HG02763 (cell line): ENCODE data around the gene ZNF311.

Experiments used
- ATAC-seq: cut with Tn5 transposase; IDR thresholded peaks from one replicate; pipeline ENCODE4 v1.9.1; 2021; ENCODE audit warnings: mild to moderate bottlenecking, moderate library complexity; ENCODE audit not compliant: unreplicated experiment

The ZNF311 gene

DNA sequence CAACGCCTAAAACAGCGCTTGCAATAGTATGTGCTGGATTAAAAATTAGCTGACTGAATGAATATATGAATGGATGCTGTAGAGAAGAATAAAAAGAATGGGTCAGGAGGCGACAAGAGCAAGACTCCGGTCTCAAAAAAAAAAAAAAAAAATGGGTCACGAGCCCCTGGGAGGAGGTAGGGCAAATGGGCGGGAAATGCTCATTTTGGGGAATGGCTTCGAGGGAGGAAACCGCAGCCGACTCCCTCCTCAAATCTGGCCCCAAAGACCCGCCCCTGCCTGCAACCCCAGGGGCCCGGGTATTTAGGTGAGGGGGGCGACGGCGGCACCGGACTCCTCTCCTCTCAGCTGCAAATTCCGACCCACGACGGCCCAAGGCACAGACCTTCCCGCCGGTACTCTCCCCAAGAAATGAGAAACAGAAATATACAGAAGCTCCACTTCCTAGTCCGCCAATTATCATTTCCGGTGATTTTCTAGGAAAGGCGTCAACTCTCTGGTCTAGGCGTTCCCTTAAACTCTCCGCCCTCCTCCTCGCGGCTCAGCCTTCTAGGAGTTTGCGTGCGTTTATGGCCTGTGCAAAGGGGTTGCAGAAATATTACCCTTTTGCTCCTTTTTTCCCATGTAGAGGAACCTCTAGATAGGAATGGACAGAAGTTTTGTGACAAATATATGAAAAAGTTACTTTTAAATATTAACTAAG, at the start of gene ZNF311:
Gene ZNF311 (minus strand): TSS at position 133 of the 703 bp plus-strand sequence. CDS start 1,361 bp downstream, outside the sequence.
- no peak for ATAC-seq

DNA sequence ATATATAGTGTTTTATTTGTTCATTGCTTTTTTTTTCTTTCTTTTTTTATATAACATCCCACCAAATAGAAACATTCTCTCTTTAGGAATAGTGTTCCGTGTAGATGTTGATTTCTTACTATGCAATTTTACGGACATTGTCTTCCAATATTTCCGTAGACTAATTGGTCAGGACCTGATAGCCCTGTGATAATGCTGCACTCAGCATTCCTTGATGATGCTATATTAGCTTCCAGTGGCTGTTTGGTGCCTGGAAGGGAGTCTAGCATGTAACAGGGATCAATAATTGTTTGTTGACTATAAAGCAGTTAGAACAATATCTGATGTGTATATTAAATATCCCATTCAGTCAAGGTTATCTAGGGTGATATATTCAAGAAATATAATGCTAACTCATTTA, 46.6 kb upstream of the ZNF311 start:
- ATAC-seq = no peak

DNA sequence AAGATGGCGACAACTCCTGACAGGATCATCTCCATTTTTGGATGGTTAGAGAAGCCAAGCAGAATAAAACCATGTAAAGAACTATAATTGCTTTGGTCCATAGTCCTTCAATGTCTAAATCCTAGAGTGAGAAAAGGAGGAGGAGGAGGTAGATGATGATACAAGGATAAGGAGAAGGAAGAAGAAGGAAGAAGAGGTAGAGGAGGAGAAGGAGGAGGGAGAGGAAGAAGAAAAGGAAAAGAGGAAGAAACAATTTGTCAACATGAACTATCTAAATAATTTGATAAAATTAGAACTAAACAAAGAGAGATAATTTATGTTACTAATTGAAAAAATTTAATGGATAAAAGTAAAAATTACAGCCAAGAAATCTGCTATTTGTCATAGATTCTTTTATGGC, 40.0 kb upstream of the ZNF311 start, which contains the start of gene OR2W1:
Gene OR2W1 (minus strand): TSS at position 101 of the 400 bp plus-strand sequence. CDS start 0 bp downstream, at position 101.
- ATAC-seq = no peak

DNA sequence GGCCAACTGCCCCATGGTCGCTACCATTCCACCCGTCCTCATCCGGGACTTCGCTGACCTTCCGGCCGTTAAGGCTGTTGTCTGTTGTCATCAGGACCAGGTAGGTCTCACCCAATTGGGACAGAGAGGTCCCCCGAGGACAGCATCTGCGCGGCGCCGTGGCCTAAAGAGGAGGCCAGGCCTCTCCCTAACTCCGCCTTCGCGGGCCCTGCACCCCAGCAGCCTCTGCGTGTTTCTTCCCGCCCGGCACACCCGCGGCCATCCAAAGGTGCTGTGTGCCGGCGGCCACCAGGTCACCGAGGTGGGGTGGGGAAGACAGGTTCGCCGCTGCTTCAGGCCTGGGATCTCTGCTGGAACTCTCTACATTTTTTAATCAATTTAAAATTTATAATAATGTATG, 30.8 kb upstream of the ZNF311 start:
- ATAC-seq = no peak

DNA sequence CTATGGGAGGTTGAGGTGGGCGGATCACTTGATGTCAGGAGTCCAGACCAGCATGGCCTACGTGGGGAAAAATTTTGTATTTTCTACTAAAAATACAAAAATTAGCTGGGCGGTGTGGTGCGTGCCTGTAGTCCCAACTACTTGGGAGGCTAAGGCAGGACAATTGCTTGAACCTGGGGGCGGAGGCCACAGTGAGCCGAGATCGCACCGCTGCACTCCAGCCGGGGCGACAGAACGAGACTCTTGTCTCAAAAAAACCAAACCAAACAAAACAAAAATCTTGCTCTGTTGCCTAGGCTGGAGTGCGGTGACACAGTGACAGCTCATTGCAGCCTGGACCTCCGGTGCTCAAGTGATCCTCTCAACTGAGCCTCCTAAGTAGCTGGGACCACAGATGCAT, 23.7 kb upstream of the ZNF311 start:
- ATAC-seq = no peak

DNA sequence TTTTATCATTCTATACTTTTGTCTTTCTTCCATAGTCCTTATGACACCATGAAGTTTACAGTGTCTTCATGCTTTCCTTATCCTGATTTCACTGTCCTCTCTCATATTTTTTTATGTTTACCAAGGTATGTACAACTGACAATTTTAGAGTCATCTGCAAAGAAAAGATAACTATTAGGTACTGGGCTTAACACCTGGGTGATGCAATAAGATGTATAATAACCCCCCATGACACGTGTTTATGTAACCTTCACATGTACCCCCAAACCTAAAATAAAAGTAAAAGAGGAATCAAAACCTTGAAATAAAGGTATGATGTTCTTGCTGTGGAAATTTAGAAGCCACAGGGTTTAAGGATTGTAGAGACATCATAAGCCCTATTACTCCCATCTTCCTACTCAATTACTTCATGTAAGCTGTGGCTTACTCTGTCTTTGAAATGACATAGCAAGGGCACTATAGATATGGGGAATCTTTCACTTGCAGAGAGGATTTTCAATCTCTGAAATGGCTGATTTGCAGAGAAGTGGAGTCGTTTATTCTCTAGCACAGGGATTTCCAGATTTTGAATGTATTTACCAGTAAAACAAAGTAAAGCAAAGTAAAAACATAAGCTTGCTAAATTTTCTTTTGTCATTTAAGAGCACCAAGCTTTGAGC, 20.9 kb upstream of the ZNF311 start:
- ATAC-seq = no peak

DNA sequence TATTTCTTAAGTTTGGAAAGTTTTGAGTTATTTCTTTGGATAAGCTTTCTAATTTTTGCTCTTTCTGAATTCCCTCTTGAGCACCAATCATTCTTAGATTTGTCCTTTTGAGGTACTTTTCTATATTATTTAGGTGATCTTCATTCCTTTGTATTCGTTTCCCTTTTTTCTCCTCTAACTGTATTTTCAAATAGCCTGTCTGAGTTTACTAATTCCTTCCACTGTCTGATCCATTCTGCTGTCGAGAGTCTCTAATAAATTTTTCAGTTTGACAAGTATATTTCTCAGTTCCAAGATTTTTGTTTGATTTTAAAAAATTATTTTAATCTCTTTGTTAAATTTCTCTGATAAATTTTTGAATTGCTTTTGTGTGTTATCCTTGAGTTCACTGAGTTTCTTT, 16.3 kb upstream of the ZNF311 start:
- ATAC-seq = no peak

DNA sequence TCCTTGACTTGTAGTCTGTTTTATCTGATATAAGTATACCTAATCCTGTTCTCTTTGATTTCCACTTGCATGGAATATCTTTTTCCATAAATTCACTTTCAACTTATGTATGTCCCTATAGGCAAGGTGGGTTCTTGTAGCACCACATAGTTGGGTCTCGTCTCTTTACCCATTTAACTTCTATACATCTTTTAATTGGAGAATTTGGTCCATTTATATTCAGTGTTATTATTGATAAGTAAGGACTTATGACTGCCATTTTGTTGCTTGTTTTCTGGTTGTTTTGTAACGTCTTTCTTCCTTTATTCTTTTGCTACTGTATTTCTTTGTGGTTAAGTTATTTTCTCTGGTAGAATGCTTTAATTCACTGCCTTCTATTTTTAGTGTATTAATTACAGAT, 14.5 kb upstream of the ZNF311 start:
- ATAC-seq = no peak

DNA sequence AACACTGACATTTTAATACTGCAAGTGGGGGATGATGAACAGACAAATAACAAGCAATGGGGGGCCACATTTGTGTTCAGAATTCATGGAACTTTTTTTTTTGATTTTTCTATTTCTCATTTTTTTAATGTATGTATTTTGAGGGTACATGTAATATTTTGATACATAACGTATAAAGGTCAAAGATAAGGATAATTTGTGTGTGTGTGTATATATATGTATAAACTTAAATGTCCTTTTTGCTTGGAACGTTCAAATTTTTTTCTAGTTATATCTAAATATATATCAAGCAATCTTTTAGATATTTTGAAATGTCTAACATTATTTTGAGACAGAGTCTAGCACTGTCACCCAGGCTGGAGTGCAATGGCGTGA, 12.3 kb upstream of the ZNF311 start:
- ATAC-seq = no peak

DNA sequence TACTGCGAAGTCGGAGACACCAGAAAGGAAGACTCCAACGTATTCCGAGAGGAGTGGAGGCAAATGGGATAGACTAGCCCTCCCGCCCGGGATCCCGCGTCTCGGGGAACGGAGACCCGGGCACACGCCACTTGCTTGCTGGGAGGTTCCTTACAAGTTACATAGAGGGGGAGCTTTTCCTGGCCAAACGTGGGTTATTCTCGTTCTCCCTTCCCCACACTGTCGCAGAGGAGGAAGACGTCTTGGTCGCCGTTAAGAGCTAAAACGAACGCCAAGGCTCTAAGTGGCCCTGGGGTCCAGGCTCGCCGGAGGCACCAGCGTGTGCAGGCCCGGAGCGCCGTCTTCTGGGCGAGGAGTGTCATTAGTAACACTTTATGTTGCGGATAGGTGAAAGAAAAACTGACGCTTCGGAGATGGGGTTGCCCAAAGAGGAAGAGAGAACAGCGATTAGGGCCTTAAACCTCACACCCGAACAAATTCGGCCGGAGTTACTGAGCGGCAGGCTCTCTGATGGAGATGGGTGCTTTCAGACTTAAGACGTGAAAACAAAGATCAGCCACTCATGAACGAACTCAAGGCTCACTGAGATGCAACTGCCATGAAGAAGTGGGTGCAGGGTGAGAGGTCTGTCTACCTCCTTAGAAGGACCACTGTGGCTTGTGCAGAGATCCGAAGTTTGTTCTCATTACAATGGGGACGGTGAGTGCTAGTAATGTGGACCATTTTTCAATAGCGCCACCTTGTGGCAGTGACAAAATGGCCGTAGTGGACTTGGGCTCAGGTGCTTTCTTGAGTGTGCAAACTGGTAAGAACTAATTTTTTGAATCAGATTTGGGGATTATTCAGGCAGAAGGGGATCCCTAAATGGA, 11.7 kb upstream of the ZNF311 start:
- peak; percentile 84 for ATAC-seq

DNA sequence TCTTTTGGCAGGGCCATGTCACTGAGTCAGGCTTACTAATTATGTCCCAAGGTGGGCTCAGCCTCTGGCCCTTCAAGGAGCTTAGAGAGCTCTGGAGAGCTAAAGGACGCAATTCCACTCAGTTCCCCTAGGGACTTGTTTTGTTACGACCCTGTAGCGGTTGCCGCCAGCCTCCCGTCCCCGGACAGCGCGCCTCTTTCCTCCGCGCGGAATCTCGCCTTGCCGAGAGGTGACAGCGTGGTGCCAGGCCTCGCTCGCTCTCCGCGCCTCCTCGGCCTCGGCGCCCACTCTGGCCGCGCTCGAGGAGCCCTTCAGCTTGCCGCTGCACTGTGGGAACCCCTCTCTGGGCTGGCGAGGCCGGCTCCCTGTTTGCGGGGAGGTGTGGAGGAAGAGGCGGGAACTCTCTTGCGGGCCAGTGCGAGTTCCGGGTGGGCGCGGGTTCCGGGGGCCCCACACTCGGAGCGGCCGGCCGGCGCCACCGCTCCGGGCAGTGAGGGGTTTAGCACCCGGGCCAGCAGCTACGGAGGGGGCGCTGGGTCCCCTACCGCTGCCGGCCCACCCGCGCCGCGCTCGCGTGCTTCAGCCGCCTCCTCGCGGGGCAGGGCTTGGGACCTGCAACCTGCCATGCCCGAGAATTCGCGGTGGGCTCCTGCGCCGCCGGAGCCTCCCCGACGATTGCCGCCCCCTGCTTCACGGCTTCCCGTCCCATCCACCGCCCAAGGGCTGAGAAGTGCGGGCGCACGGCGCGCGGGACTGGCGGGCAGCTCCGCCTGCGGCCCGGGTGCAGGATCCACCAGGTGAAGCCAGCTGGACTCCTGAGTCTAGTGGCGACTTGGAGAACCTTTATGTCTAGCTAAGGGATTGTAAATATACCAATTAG, 9.9 kb upstream of the ZNF311 start:
- no peak for ATAC-seq

DNA sequence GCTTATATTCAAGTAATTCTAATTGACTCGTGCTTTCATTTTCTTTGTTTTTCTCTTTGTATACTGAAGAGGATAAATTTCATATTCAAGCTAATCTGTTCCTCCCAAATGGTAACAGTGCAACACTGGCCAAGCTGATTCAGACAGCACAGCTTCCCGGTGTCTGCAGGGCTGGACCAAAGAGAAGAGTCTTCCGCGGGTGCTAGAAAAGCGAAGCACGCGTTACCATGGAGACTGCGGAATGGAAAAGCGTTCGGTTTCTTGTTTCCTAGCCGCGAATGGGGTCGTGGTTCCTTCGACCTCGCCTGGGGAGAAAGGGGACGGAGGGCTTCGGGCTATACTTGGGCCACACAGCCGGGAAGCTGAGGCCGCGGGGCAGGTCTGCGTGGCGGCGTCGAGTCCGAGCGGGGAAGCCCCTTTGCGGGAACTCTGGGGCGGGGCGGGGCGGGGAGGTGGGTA, 6.2 kb upstream of the ZNF311 start:
- ATAC-seq = no peak

DNA sequence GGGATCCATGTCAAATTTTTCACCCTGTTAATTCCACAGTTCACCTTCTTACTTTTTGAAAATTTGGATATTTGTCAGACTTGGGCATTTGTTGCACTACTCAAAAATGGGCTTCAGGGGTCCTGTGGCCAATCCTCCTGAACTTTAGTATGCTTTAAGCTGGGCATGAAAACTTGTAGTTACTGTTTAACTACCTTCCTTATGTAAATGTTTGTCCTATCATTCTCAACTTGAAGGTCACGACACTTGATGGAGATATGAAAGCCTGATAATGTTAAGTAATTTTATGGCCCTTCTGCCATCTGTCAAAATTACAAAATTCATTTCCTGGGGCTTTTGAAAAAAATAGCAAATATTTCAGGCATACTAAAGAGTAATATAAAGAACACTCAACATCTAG, 4.2 kb upstream of the ZNF311 start:
- ATAC-seq = no peak

DNA sequence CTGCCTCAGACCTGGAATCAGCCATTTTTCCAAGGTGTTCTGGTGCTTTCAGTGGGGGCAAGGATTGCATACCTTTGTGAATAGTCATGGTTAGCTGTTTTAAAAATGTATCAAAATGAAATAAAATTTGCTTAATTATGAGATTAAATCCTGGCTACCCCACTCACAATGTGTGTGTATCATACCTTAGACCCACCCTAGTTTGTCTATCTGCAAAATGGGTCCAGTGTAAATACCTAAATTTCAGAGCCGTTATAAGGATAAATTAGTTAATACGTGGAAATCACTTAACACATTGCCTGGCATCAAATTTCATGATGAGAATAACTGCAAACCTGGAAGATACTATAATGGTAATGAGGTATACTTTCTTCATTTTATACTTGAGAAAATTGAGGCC, 3.0 kb upstream of the ZNF311 start:
- ATAC-seq = no peak

DNA sequence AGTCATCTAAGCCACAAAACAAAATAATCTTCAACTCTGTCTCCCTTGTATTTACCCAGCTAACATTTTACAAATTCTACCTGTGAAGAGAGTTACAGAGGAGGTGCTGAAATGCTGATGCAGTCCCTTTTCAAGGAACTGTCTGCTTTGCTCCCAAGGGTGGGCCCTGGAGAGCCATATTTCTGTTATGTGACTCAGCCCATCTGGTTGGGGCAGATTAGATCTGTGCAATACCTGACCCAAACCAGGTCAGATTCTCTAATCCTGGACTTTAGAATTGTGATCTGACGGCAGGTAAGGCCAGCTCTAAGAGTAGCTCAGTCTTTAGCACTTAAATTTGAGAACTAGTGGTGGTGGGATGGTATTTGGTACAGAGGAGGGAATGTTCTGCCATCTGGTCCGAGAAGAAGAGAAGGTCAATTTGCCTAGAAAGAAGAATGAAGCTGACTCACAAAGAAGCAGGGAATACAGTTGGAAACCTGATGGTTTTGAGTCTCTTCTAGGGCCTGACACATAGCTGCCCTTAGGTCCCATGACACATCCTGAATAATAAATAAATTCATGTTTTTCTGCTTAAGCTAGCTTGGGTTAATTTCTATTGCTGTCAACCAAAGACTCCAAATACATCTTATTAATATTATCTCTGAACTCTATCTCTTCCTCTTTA, 8.1 kb downstream of the ZNF311 start:
- ATAC-seq = no peak

DNA sequence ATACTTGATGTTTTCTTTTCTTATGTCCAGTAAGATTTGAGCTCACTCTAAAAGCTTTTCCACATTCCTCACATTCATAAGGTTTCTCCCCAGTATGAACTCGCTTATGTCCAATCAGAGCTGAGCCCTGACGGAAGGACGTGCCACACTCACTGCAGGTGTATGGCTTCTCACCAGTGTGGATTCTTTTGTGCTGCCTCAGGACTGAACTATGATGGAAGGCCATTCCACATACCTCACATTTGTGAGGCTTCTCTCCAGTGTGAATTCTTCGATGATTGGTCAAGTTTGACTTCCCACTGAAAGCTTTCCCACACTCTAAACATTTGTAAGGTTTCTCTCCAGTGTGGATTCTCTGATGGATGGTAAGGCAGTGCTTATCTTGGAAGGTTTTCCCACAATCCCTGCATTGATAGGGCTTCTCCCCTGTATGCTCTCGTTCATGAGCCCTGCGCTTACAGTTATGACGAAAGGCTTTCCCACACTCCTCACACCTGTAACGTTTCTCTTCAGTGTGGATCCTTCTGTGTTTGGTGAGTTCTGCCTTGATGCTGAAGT, 9.9 kb downstream of the ZNF311 start:
- ATAC-seq = no peak

DNA sequence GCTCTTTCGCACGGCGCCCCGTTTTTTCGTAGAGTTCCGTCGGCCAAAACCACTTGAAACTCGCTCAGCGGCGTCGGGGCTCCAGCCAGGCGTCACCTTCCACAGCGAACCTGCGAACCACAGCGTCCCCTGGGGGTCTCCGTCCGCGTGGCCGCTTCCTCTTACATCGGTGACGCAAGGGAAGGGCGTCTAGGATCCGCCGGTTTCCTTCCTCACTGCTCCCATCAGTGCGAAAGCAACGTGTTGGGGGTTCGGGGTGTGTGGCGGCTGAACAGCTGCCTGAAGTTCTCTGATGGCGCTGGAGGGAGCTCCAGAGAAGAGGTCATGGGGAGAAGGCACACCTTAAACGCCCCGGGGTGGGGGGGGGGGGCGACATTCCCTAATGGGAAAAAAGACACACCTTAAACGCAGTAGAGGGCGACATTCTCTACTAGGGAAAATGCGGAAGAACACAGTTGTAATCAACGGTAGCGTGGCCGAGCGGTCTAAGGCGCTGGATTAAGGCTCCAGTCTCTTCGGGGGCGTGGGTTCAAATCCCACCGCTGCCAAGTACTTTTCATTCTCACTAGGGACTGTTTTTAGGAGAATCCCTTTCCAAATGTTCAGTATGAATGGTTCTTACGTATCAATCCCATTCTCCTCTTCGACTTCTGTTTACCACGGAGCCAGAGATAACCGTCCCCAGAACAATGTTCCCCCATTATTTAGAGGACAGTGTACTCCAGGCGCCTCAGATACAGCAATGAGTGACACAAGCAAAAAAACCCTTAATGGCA, 16.4 kb downstream of the ZNF311 start:
- ATAC-seq = no peak

DNA sequence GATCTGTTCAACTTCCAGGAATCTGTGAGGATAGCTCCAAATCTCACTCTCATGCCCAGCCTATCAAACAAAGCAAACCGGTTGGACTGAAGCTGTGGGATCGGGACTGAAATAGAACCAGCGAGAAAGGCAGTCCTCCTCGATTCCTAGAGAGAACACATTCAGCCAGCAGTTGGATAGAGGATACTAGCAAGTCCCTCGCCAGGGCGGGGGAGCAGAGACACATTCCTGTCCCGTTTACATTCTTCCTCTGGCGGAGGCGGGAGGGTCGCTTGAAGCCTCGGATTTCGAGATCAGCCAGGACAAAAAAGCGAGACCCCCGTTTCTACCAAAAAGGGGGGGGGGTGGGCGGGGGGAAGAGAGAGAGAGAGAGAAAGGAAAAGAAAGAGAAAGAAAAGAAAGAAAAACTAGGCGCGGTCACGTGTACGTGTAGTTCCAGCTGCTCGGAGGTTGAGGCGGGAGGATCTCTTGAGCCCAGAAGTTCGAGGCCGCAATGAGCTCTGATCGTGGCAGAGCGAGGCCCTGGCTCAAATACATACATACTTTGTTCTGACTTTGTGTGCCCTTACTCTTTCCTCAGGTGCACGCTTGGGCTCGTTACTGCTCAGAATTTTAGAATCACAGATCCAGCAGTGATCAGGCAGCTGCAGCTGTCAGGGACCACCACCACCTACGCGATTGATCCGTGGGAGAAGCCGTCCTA, 19.5 kb downstream of the ZNF311 start:
- ATAC-seq = no peak
